NCI-H2081 treated with DMSO at 0.1 percent for 48 hours (cell line): ENCODE measurements around the gene UHMK1.
A peak's percentile ranks its signal among the peaks of the same experiment; 100 is the strongest.

ENCODE experiments used
- DNase-seq: peaks from one replicate; lab custom pipeline; 2025; lab: John Stamatoyannopoulos, UW

The UHMK1 gene

DNA sequence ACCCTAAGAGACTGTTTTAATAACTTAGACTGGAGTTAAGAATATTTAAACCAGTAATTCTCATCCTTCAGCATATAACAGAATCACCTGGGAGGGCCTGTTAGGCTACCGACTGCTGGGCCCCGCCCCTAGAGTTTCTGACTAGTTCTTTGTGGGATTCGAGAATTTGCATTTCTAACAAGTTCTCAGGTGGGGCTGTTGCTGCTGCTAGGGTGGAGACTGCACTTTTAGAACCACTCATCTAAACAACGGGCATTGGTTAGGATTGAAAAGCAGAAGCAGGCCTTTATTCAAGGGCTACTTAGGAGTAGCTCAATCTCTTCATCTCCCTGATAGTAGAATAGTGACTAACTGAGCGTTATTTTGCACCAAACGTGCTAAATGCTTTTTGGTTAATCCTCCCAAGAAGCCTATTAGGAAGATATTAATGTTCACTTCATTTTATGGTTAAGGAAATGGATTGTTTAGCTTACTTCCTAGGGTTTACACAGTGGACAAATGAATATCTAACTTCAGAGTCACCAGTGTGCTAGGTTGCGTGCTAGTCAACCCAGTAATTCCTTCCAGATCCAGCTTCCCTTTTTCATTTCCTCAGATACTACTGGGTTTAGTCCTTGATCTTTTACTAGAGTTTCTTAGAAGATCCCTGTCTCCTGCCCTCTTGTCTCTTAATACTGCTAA is 32.8 kb downstream of the UHMK1 start:
- no peak for DNase-seq

DNA sequence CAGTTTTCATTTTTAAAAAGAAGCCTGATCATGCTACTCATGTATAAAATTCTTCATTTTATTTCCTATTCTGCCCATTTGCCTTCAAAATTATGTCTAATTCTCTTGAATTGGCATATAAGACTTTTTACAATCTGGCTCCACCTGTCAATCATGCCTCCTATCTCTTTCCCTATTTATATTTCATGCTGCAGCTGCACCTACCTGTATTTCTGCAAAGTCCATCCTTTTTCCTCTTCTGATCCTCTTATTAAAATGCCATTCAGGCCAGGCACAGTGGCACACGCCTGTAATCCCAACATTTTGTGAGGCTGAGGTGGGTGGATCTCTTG is 33.3 kb downstream of the UHMK1 start:
- DNase-seq: no peak

DNA sequence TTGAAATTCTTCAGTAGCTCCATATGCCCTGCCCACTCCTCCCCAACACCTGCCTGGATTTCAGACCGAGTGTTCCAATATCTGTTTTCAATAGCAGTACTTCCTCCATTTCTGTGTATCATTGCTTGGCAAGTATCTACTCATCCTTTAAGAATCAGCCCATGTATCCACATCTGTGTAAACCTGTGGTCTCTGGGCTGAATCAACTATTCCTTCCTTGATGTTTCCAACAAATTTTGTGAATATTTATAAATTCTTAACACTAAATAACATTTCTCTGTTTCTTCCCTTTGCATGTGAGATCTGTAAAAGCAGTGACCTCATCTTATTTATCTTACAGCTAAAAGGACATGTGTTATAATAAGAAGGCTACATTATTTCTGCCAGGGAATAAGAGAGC is 37.9 kb downstream of the UHMK1 start:
- DNase-seq: no peak

DNA sequence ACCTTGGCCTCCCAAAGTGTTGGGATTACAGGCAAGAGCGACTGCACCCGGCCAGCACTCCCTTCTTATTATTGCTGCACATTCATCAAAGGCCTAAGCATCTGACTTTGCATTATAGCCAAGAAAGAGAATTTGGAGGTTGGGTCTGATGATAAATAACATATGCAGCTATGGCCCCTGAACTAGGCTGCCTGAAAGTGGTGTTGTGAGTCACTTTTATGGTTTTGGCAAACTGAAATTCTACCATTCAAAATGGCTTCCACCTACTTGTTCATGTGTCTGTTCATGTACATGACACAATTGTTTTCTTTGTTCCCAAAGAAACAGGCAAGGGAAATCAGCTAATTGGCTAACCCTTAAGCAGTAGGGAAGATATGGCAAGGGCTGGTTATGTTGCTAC is 38.9 kb downstream of the UHMK1 start:
- no peak for DNase-seq

DNA sequence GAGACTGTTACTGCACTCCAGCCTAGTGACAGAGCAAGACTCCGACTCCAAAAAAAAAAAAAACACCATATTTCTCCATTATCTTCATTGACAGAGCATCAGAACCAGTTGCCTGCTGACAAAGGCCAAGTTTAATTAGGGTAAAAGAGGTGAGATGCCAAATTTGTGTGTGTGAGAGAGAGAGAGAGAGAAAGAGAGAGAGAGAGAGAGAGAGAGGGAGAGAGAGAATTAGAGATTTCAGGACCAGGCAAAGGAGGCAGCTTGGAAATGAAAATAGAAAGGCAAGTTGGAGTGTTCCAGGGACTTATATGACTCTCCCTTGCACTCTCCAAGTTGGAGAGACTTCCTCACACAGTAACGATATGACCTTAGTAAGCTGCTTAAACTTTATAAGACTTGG is 39.6 kb downstream of the UHMK1 start:
- DNase-seq: no peak

DNA sequence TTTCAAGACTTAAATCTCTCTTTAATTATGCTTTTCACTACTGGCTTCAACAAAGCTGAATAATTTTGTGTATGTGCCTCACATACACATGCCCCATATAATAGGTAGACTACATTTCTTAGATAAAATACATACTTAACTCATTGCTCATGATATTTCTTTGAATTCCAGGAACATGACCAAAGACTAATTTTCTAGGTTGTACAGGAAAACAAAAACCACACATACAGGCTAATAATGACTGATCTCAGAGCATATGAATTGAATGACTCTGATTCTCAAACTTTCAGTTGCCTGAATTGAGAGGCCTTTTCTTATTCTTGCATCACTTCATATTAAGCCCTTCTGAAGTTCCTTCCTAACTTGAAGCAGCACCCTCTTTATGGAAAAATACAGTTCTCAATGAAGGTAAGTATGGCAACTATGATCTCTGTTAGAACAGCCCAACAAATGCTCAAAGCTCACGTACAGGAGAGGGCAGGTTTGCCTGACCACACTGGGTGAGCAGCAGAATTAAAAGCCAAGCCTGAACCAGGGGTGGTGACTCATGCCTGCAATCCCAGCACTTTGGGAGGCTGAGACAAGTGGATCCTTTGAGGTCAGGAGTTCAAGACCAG is 41.3 kb downstream of the UHMK1 start:
- no peak for DNase-seq

DNA sequence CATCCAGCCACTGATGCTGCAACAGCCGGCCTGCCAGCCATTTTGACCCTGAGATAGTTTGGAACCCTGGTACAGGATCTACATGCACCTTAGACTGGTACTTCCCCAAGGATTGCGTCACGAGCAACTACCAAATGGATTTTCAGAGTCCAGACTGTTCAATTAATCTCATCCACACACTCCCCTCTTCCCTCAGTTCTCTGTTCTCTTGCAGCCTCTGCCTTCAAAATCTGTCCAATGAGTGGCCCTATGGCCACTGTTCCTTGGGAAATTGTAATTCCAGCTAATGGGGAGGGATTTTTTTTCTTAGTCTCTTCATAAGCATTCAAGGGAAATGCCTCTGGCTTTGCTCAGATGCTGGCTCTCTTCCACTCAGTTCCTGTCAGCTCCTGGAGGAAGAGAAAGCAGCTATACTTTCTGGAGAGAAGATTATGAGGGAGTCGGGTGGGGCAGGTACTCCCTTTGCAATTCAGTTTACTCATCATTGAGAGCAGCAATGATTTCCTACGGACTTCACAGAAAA is 44.1 kb downstream of the UHMK1 start:
- DNase-seq: no peak

DNA sequence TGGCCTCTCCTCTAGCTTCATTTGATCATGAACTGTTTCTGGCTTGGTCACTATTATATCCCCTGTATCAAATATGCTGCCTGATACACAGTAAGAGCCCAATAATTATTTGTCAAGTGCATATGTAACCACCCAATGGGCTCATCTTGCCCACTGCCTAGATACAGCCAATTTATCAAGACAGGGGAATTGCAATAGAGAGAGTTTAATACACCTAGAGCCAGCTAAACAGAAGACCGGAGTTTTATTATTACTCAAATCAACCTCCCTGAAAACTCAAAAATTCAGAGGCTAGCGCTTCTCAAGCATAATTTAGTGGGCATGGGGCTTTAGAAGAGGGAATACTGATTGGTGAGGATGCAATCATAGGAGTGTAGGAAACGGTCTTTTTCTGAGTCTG is 45.6 kb downstream of the UHMK1 start:
- DNase-seq: no peak

DNA sequence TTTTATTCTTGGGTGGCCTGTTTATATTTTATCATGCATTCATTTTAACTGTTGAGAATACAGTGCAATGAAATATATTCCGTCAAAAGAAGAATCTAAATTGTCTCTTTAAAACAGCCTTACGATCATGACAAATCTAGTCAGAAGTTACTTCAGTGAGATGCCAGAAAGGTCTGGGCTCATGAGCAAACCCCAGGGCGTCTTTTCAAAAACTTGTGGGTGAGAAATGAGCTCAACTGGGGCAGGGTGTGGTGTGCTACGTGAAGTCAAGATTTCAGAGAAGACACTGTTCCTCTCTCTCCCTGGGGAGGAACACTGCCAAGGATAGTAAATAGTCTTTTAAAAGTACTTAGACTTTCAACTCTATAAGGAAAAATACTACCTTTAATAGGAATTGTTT is 50.6 kb downstream of the UHMK1 start:
- DNase-seq: no peak

DNA sequence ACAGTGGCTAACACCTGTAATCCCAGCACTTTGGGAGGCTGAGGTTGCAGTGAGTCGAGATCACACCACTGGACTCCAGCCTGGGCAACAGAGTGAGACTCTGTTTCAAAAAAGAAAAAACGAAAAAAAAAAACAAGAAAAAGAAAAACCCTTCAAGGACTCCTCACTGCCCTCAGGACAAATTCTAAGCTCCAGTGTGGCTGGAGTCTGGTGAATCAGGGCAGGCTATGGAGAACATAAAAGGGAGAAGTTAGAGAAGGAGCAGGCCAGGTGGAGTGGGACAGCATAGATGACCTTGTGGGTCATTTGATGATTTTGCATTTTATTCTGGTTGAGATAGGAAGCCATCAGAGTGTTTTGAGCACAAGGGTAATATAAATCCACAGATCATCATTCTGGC is 51.4 kb downstream of the UHMK1 start:
- no peak for DNase-seq

DNA sequence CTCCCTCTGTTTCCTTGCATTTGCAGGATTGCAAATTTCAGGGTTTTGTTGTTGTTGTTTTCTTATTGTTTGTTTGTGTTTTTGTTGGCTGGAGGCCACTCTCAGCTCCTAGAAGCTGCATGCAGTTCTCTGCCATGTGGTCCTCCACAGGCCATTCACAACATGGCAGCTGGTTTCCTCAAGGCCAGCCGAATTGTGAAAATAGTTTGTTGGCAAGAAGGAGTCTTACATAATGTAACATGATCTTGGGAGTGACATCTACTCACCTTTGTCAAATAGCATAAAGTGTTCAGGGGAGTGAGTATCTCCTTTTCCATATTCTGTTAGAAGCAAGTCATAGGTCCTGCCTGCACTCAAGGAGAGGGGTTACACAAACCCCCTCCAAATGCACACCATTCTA is 53.3 kb downstream of the UHMK1 start:
- DNase-seq: no peak

DNA sequence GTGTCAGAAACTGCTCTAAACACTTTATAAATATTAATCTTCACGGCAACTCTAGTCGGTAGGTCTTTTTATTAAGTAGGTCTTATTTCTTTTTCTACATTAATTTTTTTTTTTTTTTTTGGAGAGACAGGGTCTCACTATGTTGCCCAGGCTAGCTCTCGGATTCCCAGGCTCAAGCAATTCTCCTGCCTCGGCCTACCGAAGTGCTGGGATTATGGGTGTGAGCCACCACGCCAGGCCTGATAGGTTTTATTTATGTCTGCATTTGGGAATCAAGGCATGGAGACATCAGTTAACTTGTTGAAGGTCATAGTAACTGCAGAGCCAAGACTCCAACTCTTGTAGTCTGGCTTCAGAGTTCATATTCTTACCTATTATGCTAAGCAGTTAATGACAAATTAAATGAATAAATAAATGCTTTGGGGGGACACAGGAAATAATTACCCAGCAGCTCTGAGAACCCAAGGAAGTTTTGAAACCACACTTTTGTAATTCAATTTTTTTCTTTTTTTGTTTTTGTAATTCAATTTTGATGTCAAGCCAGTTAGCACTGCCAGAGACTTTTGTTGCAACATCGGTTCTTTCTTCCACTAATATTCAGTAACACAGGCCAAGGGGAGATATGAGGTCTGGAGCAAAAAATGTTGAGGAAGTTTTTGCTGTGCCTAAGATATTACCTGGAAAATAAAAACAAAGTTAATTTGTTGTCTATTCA is 54.5 kb downstream of the UHMK1 start:
- DNase-seq: no peak

DNA sequence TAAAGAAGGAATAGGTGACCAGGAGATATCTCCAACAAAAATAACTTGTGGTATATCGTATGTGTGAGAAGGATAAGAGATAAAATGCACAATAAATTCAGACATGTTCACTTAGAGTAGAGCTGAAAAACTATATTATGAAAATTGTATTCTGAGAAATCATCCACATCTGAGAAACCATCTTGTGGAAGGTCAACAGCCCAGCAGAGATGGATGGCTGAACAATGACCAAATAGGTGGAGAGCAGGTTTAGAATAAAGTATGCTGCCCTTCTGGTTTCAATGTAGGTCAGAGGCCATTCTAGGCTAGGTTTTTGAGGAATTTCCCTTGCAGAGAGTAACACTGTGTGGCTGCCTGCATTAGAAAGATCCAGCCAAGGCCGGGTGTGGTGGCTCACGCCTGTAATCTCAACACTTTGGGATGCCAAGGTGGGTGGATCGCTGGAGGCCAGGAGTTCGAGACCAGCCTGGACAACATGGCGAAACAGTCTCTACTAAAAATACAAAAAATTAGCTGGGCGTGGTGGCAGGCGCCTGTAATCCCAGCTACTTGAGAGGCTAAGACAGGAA is 55.1 kb downstream of the UHMK1 start:
- no peak for DNase-seq

DNA sequence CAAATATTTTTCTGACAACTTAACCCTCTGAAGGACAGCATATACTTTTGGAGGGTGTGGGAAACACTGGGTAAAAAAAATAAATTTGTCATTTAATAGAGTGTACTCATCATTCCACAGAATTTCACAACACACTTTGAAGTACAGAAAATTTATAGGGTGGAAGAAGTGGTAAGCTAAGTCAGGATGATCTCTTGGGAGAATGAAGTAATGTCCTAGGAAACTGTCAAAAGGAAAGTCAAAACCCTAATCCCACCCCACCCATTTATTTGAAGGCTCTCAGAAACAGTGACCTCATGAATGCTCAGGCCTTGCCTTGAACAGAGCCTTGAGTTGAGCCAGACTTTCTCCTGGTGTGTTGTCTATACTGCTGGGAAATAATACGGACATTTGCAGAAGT is 56.6 kb downstream of the UHMK1 start:
- DNase-seq: no peak

DNA sequence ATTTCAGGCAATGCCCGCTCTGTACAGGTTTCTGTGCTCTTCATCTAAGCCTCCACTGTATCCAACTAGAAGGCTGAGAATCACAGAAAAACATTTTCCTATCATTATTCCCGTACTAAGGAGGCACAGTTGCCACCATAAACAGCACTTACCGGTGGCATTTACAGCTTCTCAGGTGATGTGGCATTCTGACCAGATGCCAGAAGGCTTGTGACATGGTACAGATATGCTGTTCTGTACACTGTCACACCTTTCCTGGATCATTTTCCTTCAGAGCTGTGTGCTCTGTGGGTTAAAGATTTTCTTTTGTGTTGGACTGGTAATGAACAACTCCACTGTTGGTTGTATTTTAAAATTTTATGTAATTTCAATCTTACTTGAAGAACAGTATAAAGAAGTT is 59.9 kb downstream of the UHMK1 start:
- no peak for DNase-seq

DNA sequence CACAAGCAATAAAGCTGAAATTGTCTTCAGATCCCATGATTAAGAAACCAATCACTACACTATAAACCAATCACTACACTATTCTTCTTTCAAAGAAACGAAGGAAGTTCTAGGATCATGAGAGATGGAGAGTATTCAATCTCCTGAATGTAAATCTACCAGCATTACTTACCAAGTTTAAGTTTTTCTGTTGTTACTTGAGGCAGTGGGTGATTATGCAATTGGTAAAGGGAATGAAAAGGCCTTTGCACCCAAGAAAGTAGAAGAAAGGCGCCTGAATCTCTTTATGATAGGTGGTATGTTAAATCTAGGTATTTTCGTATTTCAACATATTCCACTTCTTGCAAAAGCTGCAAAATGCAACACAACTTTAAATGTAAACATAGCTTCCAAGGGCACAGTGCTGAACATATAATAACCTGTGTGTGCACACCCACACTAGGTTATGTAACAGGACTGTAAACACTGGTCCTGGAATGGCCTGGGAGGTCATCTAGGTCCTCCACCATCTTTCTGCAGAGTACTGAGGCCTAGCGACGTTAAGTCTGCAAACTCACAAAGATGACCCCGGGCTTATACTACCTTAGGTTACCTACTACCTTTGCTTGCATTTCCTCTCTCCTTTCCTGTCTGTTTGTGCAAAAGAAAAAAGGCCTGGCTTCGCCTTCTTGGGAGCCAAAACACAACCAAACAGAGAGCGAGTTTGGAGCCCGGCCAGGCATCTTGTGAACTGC is 62.9 kb downstream of the UHMK1 start:
- DNase-seq: no peak

DNA sequence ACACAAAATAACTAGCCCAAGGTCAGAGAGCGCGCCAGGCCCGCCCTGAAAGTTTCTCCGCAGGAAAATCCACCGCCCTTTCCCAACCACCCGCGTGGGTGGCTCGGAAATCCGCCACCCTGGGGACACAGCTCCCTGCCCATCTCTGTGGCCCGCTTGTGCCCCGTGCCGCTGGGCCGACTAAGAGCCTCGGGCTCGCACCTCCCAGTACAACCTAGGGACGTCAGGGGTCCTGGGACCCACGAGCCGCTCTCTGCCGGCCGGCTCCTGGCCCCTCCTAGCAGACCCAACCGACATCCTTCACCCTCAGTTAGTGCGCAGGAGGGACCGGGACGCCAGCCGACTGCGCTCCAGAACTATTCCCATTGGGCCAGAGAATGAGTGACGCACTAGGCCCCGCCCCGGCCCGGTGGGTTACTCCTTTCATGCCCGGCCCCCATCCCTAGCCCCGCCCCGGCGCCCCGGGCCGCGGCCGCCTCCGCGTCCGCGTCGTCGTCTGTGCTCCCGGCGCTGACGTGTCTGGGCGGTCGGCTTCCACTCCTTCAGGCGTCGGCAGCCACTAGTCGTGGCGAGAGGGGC is 63.5 kb downstream of the UHMK1 start:
- peak; percentile 91 for DNase-seq

DNA sequence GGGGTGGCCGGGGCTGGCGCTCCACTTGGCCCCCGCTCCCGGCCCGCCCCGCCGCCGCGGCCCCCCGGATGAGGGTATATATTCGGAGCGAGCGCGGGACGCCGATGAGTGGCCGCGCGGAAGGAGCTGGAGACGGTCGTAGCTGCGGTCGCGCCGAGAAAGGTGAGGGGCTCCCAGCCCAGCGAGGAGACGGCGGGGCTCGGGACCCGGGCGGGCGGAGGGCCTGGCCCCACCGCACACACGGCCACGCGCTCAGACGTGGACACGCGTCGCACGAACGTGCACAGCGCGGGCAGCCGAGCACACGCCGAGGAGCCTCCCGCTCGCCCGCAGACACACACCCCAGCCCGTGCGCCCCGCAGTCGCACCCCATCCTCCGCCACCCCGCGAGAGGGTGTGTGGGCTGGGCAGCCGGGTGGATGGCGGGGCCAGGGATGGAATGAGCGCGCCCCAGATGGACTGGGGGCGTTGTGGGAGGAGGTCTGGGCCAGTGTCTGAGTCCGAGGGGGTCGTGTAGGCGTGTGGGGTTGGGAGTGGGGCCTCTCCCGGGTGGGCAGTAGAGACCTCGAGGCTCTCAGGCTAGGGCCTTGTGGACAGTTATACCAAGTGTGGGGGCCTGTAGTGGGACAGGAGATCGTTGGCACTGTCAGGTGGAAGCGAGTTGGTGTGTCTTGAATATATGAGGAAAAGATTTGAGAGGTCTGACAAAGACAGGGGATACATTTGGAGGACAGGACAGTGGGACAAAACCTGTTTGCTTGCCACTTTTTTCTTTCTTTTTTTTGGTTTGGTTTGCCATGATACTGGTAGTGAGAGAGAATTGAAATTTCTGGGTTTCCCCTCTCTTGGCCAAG is 64.2 kb downstream of the UHMK1 start, which contains the start of gene UAP1:
UAP1 (plus strand) TSS at position 107 of the 854 bp plus-strand sequence. CDS start 4,347 bp downstream, outside the sequence.
- DNase-seq: no peak

DNA sequence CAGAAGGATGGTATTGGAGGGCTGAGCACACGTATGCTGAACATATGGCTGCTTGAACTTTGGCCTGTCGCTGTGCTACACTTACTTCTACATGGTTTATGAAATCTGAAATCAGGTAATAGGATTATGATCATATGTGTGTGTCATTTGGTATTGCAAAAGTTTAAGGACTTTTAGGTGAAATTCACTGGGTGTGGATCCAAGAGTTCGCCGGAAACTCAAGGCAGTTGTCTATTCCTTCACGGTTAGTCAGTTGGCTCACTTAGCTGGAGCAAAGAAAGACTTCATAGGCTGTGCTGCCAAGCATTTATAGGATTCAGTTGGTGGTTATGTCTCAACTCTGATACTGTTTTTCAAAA is 64.8 kb downstream of the UHMK1 start:
- no peak for DNase-seq

DNA sequence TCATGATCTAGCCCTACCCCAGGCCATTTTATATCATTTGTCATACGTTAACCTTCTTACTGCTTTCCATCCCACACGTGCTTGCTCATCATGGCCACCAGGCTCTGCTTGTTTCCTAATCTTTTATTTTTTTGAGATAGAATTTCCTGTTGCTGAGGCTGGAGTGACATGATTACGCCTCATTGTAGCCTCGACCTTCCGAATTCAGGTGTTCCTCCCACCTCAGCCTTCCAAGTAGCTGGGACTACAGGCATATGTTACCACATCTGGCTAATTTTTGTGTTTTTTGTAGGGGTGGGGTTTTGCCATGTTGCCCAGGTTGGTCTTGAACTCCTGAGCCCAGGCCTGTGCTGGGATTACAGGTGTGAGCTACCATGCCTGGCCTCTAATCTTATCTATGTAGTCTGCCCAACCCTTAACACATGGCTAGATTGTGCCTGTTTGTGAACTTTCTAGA is 67.2 kb downstream of the UHMK1 start:
- DNase-seq: no peak

DNA sequence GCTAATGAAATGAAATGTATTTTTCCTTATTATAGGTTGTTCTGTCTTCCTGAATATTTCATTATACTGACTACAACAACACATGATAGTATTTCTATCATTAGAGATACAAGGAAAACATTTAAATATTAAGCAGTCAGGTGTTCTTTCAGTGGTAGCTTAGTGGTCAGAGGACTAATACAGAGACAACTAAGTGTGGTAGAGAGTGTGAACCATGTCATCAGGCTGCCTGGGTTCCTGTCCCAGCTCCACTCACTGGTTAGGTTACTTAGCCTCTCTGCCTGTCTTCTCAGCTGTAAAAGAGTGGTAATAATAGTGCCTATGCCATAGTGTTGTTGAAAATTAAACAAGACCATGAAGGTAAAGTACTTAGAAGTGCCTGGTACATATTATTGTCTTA is 67.8 kb downstream of the UHMK1 start:
- no peak for DNase-seq
